K562 (cell line): ENCODE results near the gene PARD3. TPM values are rescaled to one million over a fixed set of nuclear protein-coding genes. Genes with fewer than 3 reads are reported as not detected.

ENCODE experiments used
- ATAC-seq: fragments of 200-7000 bp; cut with Tn5 transposase; 3 replicates; pipeline ENCODE4 v1.9.1; 2020; ENCODE audit warnings: moderate library complexity
- BruUV-seq: library from RNA; stranded (reverse); fragments of 400-500 nt; replicated peaks from 2 replicates; lab custom pipeline; 2021; lab: Mats Ljungman, UMichigan
- CTCF ChIA-PET: fragments of 300-600 bp; formaldehyde crosslinking; extraction: SDS; loops from one replicate; lab custom pipeline; 2021; ENCODE audit warnings: low intra/inter-chr PET ratio; lab: Yijun Ruan, JAX
- POLR2A ChIA-PET: fragments of 300-600, 350-650 bp; sonication (Branson Sonifier 250); formaldehyde crosslinking; extraction: SDS; loops from one replicate; lab custom pipeline; 2021; ENCODE audit warnings: antibody characterized with exemption, inconsistent platforms; lab: Yijun Ruan, JAX
- DNase-seq, 4 experiments: peaks; one replicate each; pipeline versions ENCODE4 v3.0.0 to v3.0.0-alpha.2; 2011 to 2018; ENCODE audit warnings: low spot score in 3 of 4, mixed read lengths in 3 of 4; ENCODE audit errors: extremely low read depth in 1 of 4
- FAIRE-seq: peaks from 2 replicates; lab custom pipeline; 2011; peaks lifted over from hg19 to GRCh38; lab: Jason Lieb, UNC
- H2AFZ ChIP-seq: 2 replicates; pipeline ENCODE4 v1.6.0; 2011; ENCODE audit warnings: low read depth, low read length, control low read depth, inconsistent platforms
- H3K27ac ChIP-seq: fragments of 200-600 bp; 3 replicates; pipeline ENCODE4 v1.8.0; 2011; ENCODE audit warnings: low read depth, mild to moderate bottlenecking, control low read depth, inconsistent platforms, low read length, moderate library complexity, mixed read lengths; ENCODE audit errors: extremely low read depth
- H3K27me3 ChIP-seq, 2 experiments: fragments of 300-600 bp in 1 of 2; 2 replicates in 1 of 2; 3 replicates in 1 of 2; pipeline versions ENCODE4 v1.6.0 to v1.8.0; 2011; ENCODE audit warnings: inconsistent platforms in 2 of 2, low read length in 2 of 2, mild to moderate bottlenecking in 1 of 2, mixed read lengths in 1 of 2, moderate library complexity in 1 of 2; ENCODE audit not compliant: control insufficient read depth in 2 of 2, insufficient read depth in 2 of 2
- H3K36me3 ChIP-seq: fragments of 300-600 bp; 3 replicates; pipeline ENCODE4 v1.8.0; 2011; ENCODE audit warnings: mild to moderate bottlenecking, low read length, inconsistent platforms; ENCODE audit not compliant: control insufficient read depth, insufficient read depth
- H3K4me1 ChIP-seq, 2 experiments: fragments of 200-600 bp in 1 of 2; replicated peaks in 1 of 2; 2 replicates in 1 of 2; 3 replicates in 1 of 2; pipeline versions ENCODE4 v1.5.1 to v1.8.0; 2011; ENCODE audit warnings: inconsistent platforms in 2 of 2, low read length in 2 of 2, mild to moderate bottlenecking in 1 of 2, mixed read lengths in 1 of 2, moderate library complexity in 1 of 2; ENCODE audit not compliant: control insufficient read depth in 2 of 2, insufficient read depth in 2 of 2
- H3K4me2 ChIP-seq: 2 replicates; pipeline ENCODE4 v1.6.1; 2011; ENCODE audit warnings: low read length, control low read depth, inconsistent platforms, mixed read lengths; ENCODE audit not compliant: insufficient read depth
- H3K4me3 ChIP-seq: fragments of 200-600 bp; sonication (generic), shearing (Covaris generic); 2 replicates; pipeline ENCODE4 v1.5.1; 2016; ENCODE audit warnings: control low read depth, inconsistent platforms
- H3K79me2 ChIP-seq: fragments of 200-600 bp; 3 replicates; pipeline ENCODE4 v1.8.0; 2011; ENCODE audit warnings: low read length, inconsistent platforms; ENCODE audit not compliant: control insufficient read depth, insufficient read depth
- H3K9ac ChIP-seq, 2 experiments: 2 replicates each; pipeline versions ENCODE4 v1.6.0 to v1.6.1; 2011; ENCODE audit warnings: low read depth in 2 of 2, low read length in 2 of 2, control low read depth in 1 of 2, inconsistent platforms in 1 of 2, mild to moderate bottlenecking in 1 of 2, mixed read lengths in 1 of 2; ENCODE audit not compliant: insufficient read depth in 1 of 2
- H3K9me1 ChIP-seq: one replicate; pipeline ENCODE4 v1.6.0; 2011; ENCODE audit warnings: inconsistent platforms, mild to moderate bottlenecking, low read length, moderate library complexity; ENCODE audit not compliant: control insufficient read depth, insufficient read depth
- H3K9me3 ChIP-seq: replicated peaks from 2 replicates; pipeline ENCODE4 v1.5.1; 2011; ENCODE audit warnings: low read depth, low read length, inconsistent platforms; ENCODE audit not compliant: control insufficient read depth, insufficient read depth
- H4K20me1 ChIP-seq: replicated peaks from 2 replicates; pipeline ENCODE4 v1.6.1; 2011; ENCODE audit warnings: low read length, inconsistent platforms, mixed read lengths; ENCODE audit not compliant: control insufficient read depth, insufficient read depth
- ASH1L ChIP-seq: fragments of 450-650 bp; IDR thresholded peaks from 2 replicates; pipeline ENCODE4 v1.6.1; 2018; ENCODE audit warnings: borderline replicate concordance, mild to moderate bottlenecking, low read depth; ENCODE audit not compliant: partially characterized antibody
- CEBPG ChIP-seq, 3 experiments: fragments of 200-800 bp in 1 of 3; sonication (Bioruptor generic) in 1 of 3; sonication (generic) in 1 of 3; formaldehyde crosslinking in 1 of 3; IDR thresholded peaks in 2 of 3; conservative IDR thresholded peaks in 1 of 3; 2 replicates each; pipeline versions ENCODE4 v1.6.1 to v1.8.0; 2016 to 2022; ENCODE audit warnings: missing compliant biosample characterization in 2 of 3, missing genetic modification characterization in 2 of 3, mild to moderate bottlenecking in 1 of 3, missing genetic modification reagents in 1 of 3
- L3MBTL2 ChIP-seq: fragments of 450-650 bp; IDR thresholded peaks from 2 replicates; pipeline ENCODE4 v1.6.1; 2016; ENCODE audit warnings: mild to moderate bottlenecking, moderate library complexity
- MAFG ChIP-seq: fragments of 450-650 bp; conservative IDR thresholded peaks from 2 replicates; pipeline ENCODE4 v1.6.1; 2016; ENCODE audit warnings: missing genetic modification characterization, missing compliant biosample characterization
- NBN ChIP-seq: fragments of 450-650 bp; IDR thresholded peaks from 2 replicates; pipeline ENCODE4 v1.6.1; 2016; ENCODE audit warnings: low read depth, mild to moderate bottlenecking
- TAF15 ChIP-seq: fragments of 200-400 bp; formaldehyde crosslinking; IDR thresholded peaks from 2 replicates; pipeline ENCODE4 v1.6.1; 2017; ENCODE audit warnings: mild to moderate bottlenecking, low read depth, low read length, moderate library complexity
- ZFX ChIP-seq: sonication (generic); formaldehyde crosslinking; IDR thresholded peaks from 2 replicates; pipeline ENCODE4 v1.8.0; 2022; ENCODE audit warnings: mild to moderate bottlenecking, missing genetic modification reagents, moderate library complexity
- ZNF121 ChIP-seq: sonication (generic); formaldehyde crosslinking; conservative IDR thresholded peaks from 2 replicates; pipeline ENCODE4 v1.8.0; 2022; ENCODE audit warnings: missing genetic modification reagents
- ZNF3 ChIP-seq: fragments of 250-450 bp; sonication (Bioruptor Pico); IDR thresholded peaks from 2 replicates; pipeline ENCODE4 v1.5.0; 2021; ENCODE audit warnings: mild to moderate bottlenecking, moderate library complexity
- WGBS: fragments of 100-300 bp; shearing (Covaris generic); methylation state at CpG from one replicate; pipeline ENCODE4 v1.1.6; 2016; ENCODE audit warnings: low coverage, mixed read lengths; ENCODE audit not compliant: insufficient coverage; ENCODE audit errors: missing lambda C conversion rate; 5-methylcytosine and 5-hydroxymethylcytosine counted together
- in situ Hi-C: fragments of 300-500 bp; cut with MboI; formaldehyde crosslinking; loops from 4 replicates; pipeline ENCODE4 v1.15.0; 2018; ENCODE audit warnings: inconsistent platforms, mixed read lengths
- intact Hi-C: fragments of 100-400 bp; cut with micrococcal nuclease; formaldehyde crosslinking; loops from 2 replicates; pipeline ENCODE4 v1.14.2; 2022
- polyA plus RNA-seq, 8 experiments: library from polyadenylated mRNA; depleted of rRNA in 4 of 8; stranded (reverse) in 5 of 8; unstranded in 3 of 8; fragments of >200 nt; fragmentation: Nextera tagmentation in 2 of 8; fragmentation: Illumina TruSeq in 1 of 8; extraction: Ambion mirVana in 2 of 8; extraction: Trizol in 1 of 8; gene quantifications; 2 replicates each; pipeline versions ENCODE4 v1.2.1 to v1.2.3, GENCODE V29; 2011 to 2014; ENCODE audit warnings: inconsistent platforms in 1 of 8, missing spikeins in 1 of 8
- total RNA-seq, 7 experiments: library from RNA; depleted of rRNA in 6 of 7; stranded (reverse); fragments of >200 nt in 6 of 7; fragmentation: Illumina TruSeq in 2 of 7; extraction: Trizol in 2 of 7; gene quantifications; 2 replicates each; pipeline versions ENCODE4 v1.2.1 to v1.2.3, GENCODE V29; 2011 to 2021; ENCODE audit warnings: low replicate concordance in 1 of 7
- TF ChIP-seq, protein P1 (sequence below), 2 experiments: fragments of 450-650 bp in 1 of 2; sonication (generic) in 1 of 2; formaldehyde crosslinking in 1 of 2; IDR thresholded peaks in 1 of 2; conservative IDR thresholded peaks in 1 of 2; 2 replicates each; pipeline versions ENCODE4 v1.6.1 to v1.8.1; 2016 to 2023; ENCODE audit warnings: mild to moderate bottlenecking in 2 of 2, moderate library complexity in 2 of 2, inconsistent platforms in 1 of 2, missing genetic modification reagents in 1 of 2
- TF ChIP-seq, protein P2 (sequence below): IDR thresholded peaks from 3 replicates; pipeline ENCODE4 v1.6.1; 2011; ENCODE audit warnings: borderline replicate concordance, mild to moderate bottlenecking, moderate library complexity; ENCODE audit not compliant: insufficient read length; ENCODE audit errors: extremely low read depth
- TF ChIP-seq, protein P3 (sequence below): fragments of 250-450 bp; sonication (Bioruptor Pico); IDR thresholded peaks from 2 replicates; pipeline ENCODE4 v1.5.0; 2021
- TF ChIP-seq, protein P4 (sequence below): sonication (generic); formaldehyde crosslinking; IDR thresholded peaks from 2 replicates; pipeline ENCODE4 v1.8.0; 2022; ENCODE audit warnings: mild to moderate bottlenecking, missing genetic modification reagents
- TF ChIP-seq, protein P5 (sequence below): sonication (generic); formaldehyde crosslinking; IDR thresholded peaks from 2 replicates; pipeline ENCODE4 v1.8.0; 2022; ENCODE audit warnings: mild to moderate bottlenecking, missing genetic modification reagents

The PARD3 gene
- total and polyA plus RNA-seq, 9 of the 15 experiments (the other 6 are each of a cell fraction or from before 2014, with no cell fraction given): 2.7 to 11.7 (median 7.7) TPM

DNA sequence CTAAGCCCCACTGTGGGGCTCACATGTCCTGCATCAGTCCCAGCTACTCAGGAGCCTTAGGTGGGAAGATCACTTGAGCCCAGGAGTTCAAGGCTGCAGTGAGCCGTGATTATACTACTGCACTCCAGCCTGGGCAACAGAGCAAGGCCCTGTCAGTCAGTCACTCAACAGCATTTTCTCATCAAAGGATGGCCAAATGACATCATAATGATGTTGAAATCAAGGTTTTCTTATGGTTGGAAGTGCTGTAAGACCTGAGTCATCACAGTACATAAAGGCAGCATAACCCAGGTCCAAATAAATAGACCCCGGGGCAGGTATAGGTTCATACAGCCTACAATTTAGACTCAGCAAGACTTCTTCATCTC lies 341.1 kb downstream of the PARD3 start:
- Histone ChIP-seq H3K9ac (no peak overlapping the region), H3K9me1 (no peaks in the 10 kb centered on the region), H3K4me3 (no peak overlapping the region), H3K27ac (no peak overlapping the region), H3K4me2 (no peak overlapping the region), H3K27me3 (no peaks in the 10 kb centered on the region; a peak in 1 of 5 replicates), H3K79me2 (no peaks in the 10 kb centered on the region), H2AFZ (no peak overlapping the region), H3K4me1 (no peaks in the 10 kb centered on the region), H4K20me1 (no peaks in the 10 kb centered on the region), H3K9me3 (no peaks in the 10 kb centered on the region), H3K36me3 (no peaks in the 10 kb centered on the region)
- CTCF ChIA-PET: no interaction called here
- DNase-seq: no peak
- POLR2A ChIA-PET: no interaction called here
- no peak for FAIRE-seq
- in situ Hi-C loops (no loop called here), intact Hi-C loops (no loop called here)
- WGBS: 35% methylated on average over 1 of the region's 2 CpGs
- no peak for ATAC-seq
- TF ChIP-seq ASH1L: no peak
- TF ChIP-seq, protein P1, sequence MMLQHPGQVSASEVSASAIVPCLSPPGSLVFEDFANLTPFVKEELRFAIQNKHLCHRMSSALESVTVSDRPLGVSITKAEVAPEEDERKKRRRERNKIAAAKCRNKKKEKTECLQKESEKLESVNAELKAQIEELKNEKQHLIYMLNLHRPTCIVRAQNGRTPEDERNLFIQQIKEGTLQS (IDR thresholded peaks at IDR 0.05): peak; percentile 13; the same call in 1 of the 2 replicates
- TF ChIP-seq, protein P1 (CRISPR knock-in tag; conservative IDR thresholded peaks at IDR 0.05): no peak
- TF ChIP-seq CEBPG (CRISPR knock-in tag; IDR thresholded peaks at IDR 0.05): no peak
- peak in 1 of 2 experiments; percentile 30; a peak in 1 of 4 replicates for TF ChIP-seq CEBPG (tag; conservative IDR thresholded peaks at IDR 0.05 in 1 of 2, IDR thresholded peaks at IDR 0.05 in 1 of 2)
- TF ChIP-seq, protein P2, sequence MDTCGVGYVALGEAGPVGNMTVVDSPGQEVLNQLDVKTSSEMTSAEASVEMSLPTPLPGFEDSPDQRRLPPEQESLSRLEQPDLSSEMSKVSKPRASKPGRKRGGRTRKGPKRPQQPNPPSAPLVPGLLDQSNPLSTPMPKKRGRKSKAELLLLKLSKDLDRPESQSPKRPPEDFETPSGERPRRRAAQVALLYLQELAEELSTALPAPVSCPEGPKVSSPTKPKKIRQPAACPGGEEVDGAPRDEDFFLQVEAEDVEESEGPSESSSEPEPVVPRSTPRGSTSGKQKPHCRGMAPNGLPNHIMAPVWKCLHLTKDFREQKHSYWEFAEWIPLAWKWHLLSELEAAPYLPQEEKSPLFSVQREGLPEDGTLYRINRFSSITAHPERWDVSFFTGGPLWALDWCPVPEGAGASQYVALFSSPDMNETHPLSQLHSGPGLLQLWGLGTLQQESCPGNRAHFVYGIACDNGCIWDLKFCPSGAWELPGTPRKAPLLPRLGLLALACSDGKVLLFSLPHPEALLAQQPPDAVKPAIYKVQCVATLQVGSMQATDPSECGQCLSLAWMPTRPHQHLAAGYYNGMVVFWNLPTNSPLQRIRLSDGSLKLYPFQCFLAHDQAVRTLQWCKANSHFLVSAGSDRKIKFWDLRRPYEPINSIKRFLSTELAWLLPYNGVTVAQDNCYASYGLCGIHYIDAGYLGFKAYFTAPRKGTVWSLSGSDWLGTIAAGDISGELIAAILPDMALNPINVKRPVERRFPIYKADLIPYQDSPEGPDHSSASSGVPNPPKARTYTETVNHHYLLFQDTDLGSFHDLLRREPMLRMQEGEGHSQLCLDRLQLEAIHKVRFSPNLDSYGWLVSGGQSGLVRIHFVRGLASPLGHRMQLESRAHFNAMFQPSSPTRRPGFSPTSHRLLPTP: no peak
- TF ChIP-seq ZNF121 (CRISPR knock-in tag): no peak
- no peak for TF ChIP-seq ZNF3 (CRISPR knock-in tag)
- TF ChIP-seq L3MBTL2: no peak
- TF ChIP-seq, protein P3, sequence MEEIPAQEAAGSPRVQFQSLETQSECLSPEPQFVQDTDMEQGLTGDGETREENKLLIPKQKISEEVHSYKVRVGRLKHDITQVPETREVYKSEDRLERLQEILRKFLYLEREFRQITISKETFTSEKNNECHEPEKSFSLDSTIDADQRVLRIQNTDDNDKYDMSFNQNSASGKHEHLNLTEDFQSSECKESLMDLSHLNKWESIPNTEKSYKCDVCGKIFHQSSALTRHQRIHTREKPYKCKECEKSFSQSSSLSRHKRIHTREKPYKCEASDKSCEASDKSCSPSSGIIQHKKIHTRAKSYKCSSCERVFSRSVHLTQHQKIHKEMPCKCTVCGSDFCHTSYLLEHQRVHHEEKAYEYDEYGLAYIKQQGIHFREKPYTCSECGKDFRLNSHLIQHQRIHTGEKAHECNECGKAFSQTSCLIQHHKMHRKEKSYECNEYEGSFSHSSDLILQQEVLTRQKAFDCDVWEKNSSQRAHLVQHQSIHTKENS (CRISPR knock-in tag): no peak
- no peak for TF ChIP-seq ZFX (CRISPR knock-in tag)
- TF ChIP-seq, protein P4, sequence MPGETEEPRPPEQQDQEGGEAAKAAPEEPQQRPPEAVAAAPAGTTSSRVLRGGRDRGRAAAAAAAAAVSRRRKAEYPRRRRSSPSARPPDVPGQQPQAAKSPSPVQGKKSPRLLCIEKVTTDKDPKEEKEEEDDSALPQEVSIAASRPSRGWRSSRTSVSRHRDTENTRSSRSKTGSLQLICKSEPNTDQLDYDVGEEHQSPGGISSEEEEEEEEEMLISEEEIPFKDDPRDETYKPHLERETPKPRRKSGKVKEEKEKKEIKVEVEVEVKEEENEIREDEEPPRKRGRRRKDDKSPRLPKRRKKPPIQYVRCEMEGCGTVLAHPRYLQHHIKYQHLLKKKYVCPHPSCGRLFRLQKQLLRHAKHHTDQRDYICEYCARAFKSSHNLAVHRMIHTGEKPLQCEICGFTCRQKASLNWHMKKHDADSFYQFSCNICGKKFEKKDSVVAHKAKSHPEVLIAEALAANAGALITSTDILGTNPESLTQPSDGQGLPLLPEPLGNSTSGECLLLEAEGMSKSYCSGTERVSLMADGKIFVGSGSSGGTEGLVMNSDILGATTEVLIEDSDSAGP (CRISPR knock-in tag): no peak
- TF ChIP-seq TAF15: no peak
- TF ChIP-seq, protein P5, sequence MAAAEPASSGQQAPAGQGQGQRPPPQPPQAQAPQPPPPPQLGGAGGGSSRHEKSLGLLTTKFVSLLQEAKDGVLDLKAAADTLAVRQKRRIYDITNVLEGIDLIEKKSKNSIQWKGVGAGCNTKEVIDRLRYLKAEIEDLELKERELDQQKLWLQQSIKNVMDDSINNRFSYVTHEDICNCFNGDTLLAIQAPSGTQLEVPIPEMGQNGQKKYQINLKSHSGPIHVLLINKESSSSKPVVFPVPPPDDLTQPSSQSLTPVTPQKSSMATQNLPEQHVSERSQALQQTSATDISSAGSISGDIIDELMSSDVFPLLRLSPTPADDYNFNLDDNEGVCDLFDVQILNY (CRISPR knock-in tag): no peak
- TF ChIP-seq MAFG: no peak
- TF ChIP-seq NBN: no peak
- no TSS peak for BruUV-seq
